CD4-positive, alpha-beta T cell treated with Interleukin-17A for 4 hours (primary cell): ENCODE data around the gene LRRC8E.
"Not testable (repeated sequence)": the region's sequence is repeated elsewhere in the genome, so short reads cannot be mapped to it uniquely, and the experiment has no call there.

Experiments used
- DNase-seq: peaks from one replicate; pipeline ENCODE4 v3.0.0-alpha.2; 2020; ENCODE audit warnings: mixed read lengths

LRRC8E gene

GRCh38 chr19:7921967-7922835, 33.9 kb downstream of the LRRC8E start:
- DNase-seq, result no peak

GRCh38 chr19:7922836-7923195, 34.5 kb downstream of the LRRC8E start:
- no peak for DNase-seq

- DNase-seq, result no peak
These were observed 35.2 kb downstream of the LRRC8E start for GRCh38 chr19:7923295-7924191.

- DNase-seq, result no peak
These were observed 35.9 kb downstream of the LRRC8E start for GRCh38 chr19:7924241-7924640.

GRCh38 chr19:7924651-7925170, 36.4 kb downstream of the LRRC8E start:
- no peak for DNase-seq

- peak; percentile 82 for DNase-seq
These were observed 37.0 kb downstream of the LRRC8E start for GRCh38 chr19:7925171-7925851.

- peak; percentile 85 for DNase-seq
These were observed 37.9 kb downstream of the LRRC8E start, which contains the start of gene CTXN1 for GRCh38 chr19:7926021-7926726. Gene CTXN1 (minus strand): TSS chr19:7926135. CDS start chr19:7925538, 597 bp downstream.

- no peak for DNase-seq
These were observed 38.7 kb downstream of the LRRC8E start for GRCh38 chr19:7926727-7927604.

GRCh38 chr19:7927605-7928333, 39.5 kb downstream of the LRRC8E start:
- no peak for DNase-seq

GRCh38 chr19:7928334-7928706, 40.0 kb downstream of the LRRC8E start:
- DNase-seq, result no peak

GRCh38 chr19:7928741-7929701, 40.7 kb downstream of the LRRC8E start:
- peak; percentile 75 for DNase-seq

- not testable (repeated sequence) for DNase-seq
These were observed 41.7 kb downstream of the LRRC8E start for GRCh38 chr19:7930030-7930429.

GRCh38 chr19:7930765-7931164, 42.5 kb downstream of the LRRC8E start:
- DNase-seq, result no peak

GRCh38 chr19:7931221-7932061, 43.1 kb downstream of the LRRC8E start:
- DNase-seq, result no peak

- no peak for DNase-seq
These were observed 44.1 kb downstream of the LRRC8E start for GRCh38 chr19:7932276-7932929.

GRCh38 chr19:7932930-7933300, 44.6 kb downstream of the LRRC8E start:
- no peak for DNase-seq

- no peak for DNase-seq
These were observed 45.1 kb downstream of the LRRC8E start for GRCh38 chr19:7933411-7933810.
